Tibial artery (tissue), 4 donors: ENCODE measurements around the gene NUMBL.

Source experiments
- DNase-seq, 2 donors: peaks; one replicate each; pipeline ENCODE4 v3.0.0-alpha.2; 2019
- H3K27ac ChIP-seq, 2 donors: fragments of 200-600 bp; sonication (generic) in 1 of 2; 1 replicate in 1 of 2; 2 replicates in 1 of 2; pipeline ENCODE4 v1.5.1; 2018 to 2019; ENCODE audit warnings: mild to moderate bottlenecking in 1 of 2
- H3K27me3 ChIP-seq, 2 donors: fragments of 200-600 bp; sonication (generic) in 1 of 2; one replicate each; pipeline versions ENCODE4 v1.5.1 to v1.6.0; 2016 to 2019
- H3K36me3 ChIP-seq, 3 donors: fragments of 200-600 bp; sonication (generic) in 2 of 3; one replicate each; pipeline ENCODE4 v1.5.1; 2016 to 2019; ENCODE audit warnings: mild to moderate bottlenecking in 2 of 3
- H3K4me1 ChIP-seq, 4 donors: fragments of 200-600 bp; sonication (generic) in 2 of 4; 1 replicate in 3 of 4; 2 replicates in 1 of 4; pipeline ENCODE4 v1.5.1; 2016 to 2019
- H3K4me3 ChIP-seq, 2 donors: fragments of 200-600 bp; sonication (generic) in 1 of 2; 1 replicate in 1 of 2; 2 replicates in 1 of 2; pipeline ENCODE4 v1.5.1; 2018 to 2019; ENCODE audit warnings: mild to moderate bottlenecking in 2 of 2
- H3K9me3 ChIP-seq, 3 donors: fragments of 200-600 bp; sonication (generic) in 1 of 3; one replicate each; pipeline ENCODE4 v1.5.1; 2016 to 2019
- intact Hi-C: fragments of 100-400 bp; cut with DNase I; formaldehyde crosslinking; loops from one replicate; pipeline ENCODE4 v1.15.0; 2023; ENCODE audit warnings: low total_unique reads
- TF ChIP-seq, protein P1 (sequence below), 2 experiments: fragments of 200-600 bp in 1 of 2; fragments of 450-650 bp in 1 of 2; IDR thresholded peaks; one replicate each; pipeline ENCODE4 v1.5.1; 2017 to 2019; ENCODE audit warnings: antibody characterized with exemption in 2 of 2, mild to moderate bottlenecking in 1 of 2, moderate library complexity in 1 of 2

Gene NUMBL

DNA sequence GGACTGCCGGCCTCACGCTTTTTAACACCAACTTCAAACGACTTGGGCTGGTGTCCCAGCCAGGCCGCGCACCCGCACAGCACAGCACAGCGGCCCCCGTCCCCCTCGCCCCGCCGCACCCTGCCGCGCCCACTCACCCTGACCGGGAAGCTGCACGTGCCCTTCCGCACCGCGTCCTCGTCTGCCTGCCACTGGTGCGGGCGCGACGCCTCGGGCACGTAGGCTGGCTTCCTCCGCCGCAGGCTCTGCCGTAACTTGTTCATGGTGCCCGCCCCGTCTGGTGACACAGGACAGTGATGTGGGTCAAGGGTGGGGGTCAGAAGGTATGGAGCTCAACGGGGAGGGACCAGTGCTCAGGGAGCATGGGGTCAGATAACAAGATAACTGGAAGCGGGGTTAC lies 6.2 kb downstream of the NUMBL start:
- peaks cover 61 to 79% (median 69%) of the 10 kb centered on the region in 3 donors for H3K36me3 ChIP-seq
- TF ChIP-seq, protein P1, sequence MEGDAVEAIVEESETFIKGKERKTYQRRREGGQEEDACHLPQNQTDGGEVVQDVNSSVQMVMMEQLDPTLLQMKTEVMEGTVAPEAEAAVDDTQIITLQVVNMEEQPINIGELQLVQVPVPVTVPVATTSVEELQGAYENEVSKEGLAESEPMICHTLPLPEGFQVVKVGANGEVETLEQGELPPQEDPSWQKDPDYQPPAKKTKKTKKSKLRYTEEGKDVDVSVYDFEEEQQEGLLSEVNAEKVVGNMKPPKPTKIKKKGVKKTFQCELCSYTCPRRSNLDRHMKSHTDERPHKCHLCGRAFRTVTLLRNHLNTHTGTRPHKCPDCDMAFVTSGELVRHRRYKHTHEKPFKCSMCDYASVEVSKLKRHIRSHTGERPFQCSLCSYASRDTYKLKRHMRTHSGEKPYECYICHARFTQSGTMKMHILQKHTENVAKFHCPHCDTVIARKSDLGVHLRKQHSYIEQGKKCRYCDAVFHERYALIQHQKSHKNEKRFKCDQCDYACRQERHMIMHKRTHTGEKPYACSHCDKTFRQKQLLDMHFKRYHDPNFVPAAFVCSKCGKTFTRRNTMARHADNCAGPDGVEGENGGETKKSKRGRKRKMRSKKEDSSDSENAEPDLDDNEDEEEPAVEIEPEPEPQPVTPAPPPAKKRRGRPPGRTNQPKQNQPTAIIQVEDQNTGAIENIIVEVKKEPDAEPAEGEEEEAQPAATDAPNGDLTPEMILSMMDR (IDR thresholded peaks at IDR 0.05) = no peak

DNA sequence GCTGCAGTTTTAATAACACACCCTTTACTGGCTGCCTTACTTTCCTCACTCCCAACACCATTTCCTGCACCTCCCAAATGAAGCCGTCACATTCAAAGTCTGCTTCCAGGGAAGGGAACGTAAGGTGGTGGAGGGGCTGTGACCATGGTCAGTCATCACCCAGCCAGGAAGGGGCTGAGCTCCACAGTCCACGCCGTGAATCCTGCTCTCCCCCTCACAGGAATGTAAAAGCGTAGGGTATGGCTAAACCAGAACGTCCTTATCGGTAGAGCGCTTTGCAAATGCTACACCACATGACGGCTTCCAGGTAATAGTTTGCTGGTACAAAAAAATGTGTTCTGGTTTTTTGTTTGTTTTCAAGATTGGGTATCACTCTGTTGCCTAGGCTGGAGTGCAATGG lies 7.0 kb downstream of the NUMBL start:
- Histone ChIP-seq H3K4me3 (no peak overlapping the region), H3K9me3 (no peaks in the 10 kb centered on the region), H3K27me3 (no peaks in the 10 kb centered on the region), H3K27ac (no peak overlapping the region), H3K4me1 (peaks cover 0 to 15% (median 13%) of the 10 kb centered on the region in 4 donors), H3K36me3 (peaks cover 69 to 87% (median 77%) of the 10 kb centered on the region in 3 donors)
- TF ChIP-seq, protein P1 (IDR thresholded peaks at IDR 0.05) = no peak
- intact Hi-C loops = no loop called here
- DNase-seq = no peak

More for the DNA sequence above, 6.2 kb downstream of the NUMBL start:
- Histone ChIP-seq H3K4me3 (no peak overlapping the region), H3K9me3 (no peaks in the 10 kb centered on the region), H3K27me3 (no peaks in the 10 kb centered on the region), H3K4me1 (peaks cover 0 to 24% (median 18%) of the 10 kb centered on the region in 4 donors), H3K27ac (no peak overlapping the region)
- intact Hi-C loops = no loop called here
- DNase-seq = no peak

DNA sequence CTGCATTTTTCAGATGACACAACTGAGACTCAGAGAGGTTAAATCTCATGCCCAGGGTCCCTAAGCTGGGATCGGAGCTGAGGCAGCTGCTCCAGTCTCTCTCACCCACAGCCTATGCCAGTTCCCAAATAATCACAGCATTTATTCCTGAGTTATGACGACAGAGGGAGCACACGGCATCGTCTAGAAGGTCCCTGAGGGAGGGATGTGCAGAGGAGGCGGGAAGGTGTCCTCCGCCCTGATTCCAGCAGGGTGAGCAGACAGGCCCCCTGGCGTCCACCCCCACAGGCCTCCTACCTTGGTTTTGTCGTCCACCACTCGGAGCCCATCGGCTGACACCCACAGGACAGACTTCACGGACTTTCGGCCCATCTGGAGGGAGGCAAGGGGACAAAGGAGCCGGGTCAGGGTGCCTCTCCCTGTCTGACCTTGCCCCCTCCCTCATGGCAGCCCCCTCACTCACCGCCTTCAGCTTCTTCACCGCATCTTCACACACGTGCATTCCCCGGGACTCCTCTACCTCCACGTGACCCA lies 8.0 kb downstream of the NUMBL start:
- no peaks in the 10 kb centered on the region for H3K9me3 ChIP-seq
- H3K36me3 ChIP-seq = peaks cover 79 to 97% (median 87%) of the 10 kb centered on the region in 3 donors
- H3K27me3 ChIP-seq = no peaks in the 10 kb centered on the region
- no peak overlapping the region for H3K27ac ChIP-seq
- peaks cover 0 to 6% (median 5%) of the 10 kb centered on the region in 4 donors for H3K4me1 ChIP-seq
- intact Hi-C loops = no loop called here
- TF ChIP-seq, protein P1 (IDR thresholded peaks at IDR 0.05) = no peak
- no peak overlapping the region for H3K4me3 ChIP-seq
- no peak for DNase-seq

DNA sequence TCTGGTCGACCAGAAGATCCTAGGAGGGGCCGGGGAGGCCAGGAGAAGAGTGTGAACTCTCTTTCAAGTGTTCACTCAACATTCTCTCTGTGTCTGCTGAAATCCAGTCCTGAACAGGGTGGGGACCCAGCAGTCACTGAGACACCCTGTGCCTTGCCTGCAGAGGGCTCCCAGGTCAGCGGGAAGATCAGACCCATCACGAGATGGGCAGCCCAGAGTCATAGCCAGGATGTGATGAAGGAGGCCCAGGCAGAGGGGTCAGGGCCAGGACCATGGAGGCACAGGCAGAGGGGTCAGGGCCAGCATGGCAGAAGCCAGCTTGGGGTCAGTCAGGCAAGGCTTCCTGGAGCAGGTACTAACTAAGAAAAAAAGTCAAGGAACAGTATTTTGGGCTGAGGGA lies 9.4 kb downstream of the NUMBL start:
- Histone ChIP-seq H3K4me1 (no peaks in the 10 kb centered on the region), H3K27ac (no peak overlapping the region)

DNA sequence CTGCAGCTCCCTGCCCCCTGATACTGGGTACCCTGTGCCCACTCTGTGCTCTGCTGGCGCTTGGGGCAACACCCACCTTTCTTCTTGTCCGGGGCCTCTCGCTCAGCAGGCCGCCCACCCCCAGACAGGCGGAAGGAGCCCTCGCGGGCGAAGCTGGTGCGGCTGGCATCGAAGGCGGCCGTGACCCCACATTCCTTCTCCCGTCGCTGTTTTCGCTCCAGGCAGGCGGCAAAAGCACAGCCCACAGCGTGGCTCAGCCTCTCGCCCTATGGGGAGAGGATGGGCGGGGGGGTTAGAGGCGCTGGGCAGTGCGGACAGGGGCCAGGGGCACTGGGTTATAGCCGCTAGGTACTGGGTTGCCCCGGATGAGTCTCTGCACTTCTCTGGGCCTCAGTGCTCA lies 13.3 kb downstream of the NUMBL start:
- Histone ChIP-seq H3K4me3 (no peak overlapping the region), H3K27ac (no peak overlapping the region), H3K9me3 (no peaks in the 10 kb centered on the region), H3K36me3 (peaks cover 93 to 98% (median 95%) of the 10 kb centered on the region in 3 donors), H3K27me3 (no peaks in the 10 kb centered on the region), H3K4me1 (no peaks in the 10 kb centered on the region)
- intact Hi-C loops = no loop called here
- TF ChIP-seq, protein P1 (IDR thresholded peaks at IDR 0.05) = no peak
- DNase-seq = no peak

More for the DNA sequence above, 9.4 kb downstream of the NUMBL start:
- Histone ChIP-seq H3K4me3 (no peak overlapping the region), H3K36me3 (peaks cover 93 to 99% (median 98%) of the 10 kb centered on the region in 3 donors), H3K27me3 (no peaks in the 10 kb centered on the region), H3K9me3 (no peaks in the 10 kb centered on the region)
- TF ChIP-seq, protein P1 (IDR thresholded peaks at IDR 0.05) = no peak
- DNase-seq = no peak
- intact Hi-C loops = no loop called here

DNA sequence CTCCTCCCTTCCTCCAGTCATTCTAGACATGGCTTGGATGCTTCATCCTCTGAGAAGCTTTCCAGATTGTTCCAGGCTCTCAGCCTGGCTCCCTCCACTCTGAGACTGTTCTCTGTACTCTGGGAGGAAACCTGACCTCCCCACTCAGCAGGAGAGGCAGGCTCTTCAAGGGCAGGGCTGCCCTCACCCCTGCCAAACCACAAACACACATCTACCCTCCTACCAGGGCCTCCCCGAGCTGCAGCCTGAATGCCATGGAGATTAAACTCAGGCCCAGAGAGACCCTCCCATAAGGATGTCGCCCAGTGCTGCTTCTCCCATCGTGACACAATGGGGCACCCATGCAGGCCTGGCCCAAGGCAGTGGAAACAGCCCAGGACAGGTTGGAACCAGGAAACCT lies 16.2 kb downstream of the NUMBL start:
- Histone ChIP-seq H3K4me3 (no peak overlapping the region), H3K27me3 (no peaks in the 10 kb centered on the region), H3K27ac (no peak overlapping the region), H3K9me3 (no peaks in the 10 kb centered on the region), H3K36me3 (peaks cover 93 to 99% (median 95%) of the 10 kb centered on the region in 3 donors), H3K4me1 (no peaks in the 10 kb centered on the region)
- TF ChIP-seq, protein P1 (IDR thresholded peaks at IDR 0.05) = no peak
- DNase-seq = no peak
- intact Hi-C loops = no loop called here
